ENCODE data around the gene BCDIN3D.

The BCDIN3D gene

GRCh38 chr12:49795654-49796105 is 47.2 kb downstream of the BCDIN3D start:
- no peak for DNase-seq

DNA sequence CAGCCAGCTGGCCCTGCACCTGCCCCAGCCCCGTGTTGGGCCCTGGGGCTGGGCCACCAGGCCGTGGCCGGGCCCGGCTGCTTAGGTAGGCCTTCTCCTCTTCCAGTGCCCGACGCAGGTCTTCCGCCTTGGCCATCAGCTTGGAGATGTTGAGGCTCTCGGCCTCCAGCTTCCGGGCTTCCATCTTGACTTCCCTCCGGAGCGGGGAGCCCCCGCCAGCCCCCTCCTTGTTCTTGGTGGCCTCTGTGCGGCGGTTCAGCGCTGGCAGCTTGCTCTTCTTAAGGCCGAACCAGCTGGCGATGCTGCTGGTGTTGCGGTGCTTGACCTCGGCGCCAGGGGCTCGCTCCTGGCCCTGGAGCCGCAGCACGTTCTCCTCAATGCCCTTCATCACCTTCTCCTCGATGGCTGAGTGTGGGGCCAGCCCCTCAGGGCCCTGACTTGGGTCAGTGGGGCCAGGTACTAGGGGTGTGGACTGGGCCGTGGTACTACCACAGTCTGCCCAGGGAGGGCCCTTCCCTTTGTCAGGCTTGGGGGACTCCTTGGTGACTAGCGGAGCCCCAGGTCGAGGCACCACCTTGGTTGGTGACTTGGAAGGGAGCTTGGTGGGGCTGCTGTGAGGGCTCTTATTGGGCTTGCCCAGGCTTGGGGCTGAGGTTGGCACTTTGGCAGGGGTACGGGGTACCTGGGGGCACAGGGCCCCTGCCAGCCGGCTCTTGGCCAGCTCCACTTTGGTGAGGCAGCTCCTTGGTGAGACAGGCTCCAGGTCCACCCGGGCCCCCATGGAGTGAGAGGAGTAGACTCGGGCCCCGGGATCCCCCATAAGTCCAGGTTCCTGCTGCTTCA is 47.9 kb downstream of the BCDIN3D start:
- no peak for DNase-seq

- DNase-seq, result no peak
Observed at GRCh38 chr12:49794021-49794420, 48.9 kb downstream of the BCDIN3D start.

- no peak for DNase-seq
Observed at GRCh38 chr12:49793620-49794019, 49.3 kb downstream of the BCDIN3D start.

DNA sequence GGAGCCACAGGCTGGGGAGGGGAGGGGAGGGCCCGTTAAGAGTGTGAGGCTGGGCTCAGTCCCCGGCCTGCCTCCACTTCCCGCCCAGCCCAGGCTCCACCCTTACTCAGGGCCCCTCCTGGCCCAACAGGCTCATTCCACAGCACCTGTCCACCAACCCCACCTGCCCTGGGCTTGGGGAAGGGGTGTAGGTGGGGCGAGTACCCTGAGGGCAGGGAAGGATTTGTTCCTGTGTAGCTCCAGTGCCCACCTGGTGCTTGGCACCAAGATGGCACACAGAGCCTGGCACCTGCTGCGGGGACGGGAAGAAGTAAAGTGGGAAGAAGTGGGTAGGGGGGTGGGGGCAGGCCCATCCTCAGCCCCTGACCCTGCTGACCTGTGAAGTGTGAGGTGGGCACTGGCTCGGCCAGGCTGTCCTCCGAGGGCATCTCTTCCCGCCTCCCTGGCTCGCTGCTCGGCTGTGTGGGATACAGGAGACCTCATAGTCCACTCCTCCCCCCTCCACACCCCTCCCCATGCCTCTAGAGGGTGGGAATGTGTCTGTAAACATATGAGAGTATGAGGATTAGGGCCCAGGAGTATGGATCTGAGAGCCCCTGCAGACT is 49.8 kb downstream of the BCDIN3D start:
- DNase-seq, result no peak

DNA sequence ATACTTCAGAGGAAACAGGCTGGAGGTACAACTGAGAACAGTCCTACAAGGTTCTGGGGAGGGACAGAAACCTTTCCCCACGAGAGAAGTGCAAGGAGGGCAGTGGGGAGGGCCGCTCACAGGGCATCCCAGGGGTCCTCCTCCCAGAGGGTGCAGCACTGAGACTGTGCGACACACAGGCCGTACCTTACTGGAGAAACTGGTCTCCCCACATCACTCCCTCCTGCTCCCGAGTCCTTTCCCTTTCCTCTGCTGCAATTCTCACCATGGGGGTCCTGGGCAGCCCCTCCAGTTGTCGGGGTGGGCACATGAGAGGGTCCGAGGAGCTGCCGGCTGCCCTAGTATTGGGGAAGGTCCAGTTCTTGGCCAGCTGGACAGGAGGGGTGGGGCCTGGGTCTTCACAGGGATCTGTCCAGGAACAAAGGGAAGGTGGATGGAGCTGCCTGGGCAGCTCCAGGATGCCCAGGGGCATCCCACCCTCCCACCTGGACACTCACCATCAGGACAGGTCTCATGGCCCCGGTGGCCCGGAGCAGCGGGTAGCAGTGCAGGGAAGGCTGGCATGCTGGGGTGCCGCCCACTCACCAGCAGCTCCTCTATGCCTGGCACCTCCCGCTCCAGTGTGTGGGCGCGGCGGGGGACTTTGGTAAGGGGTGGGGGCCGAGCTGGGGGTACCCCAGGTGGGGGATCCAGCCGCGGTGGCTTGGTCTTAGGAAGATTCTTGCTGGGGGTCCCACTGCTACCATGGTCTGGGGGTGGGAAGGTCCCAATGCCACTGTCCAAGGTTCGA is 50.5 kb downstream of the BCDIN3D start:
- no peak for DNase-seq

DNA sequence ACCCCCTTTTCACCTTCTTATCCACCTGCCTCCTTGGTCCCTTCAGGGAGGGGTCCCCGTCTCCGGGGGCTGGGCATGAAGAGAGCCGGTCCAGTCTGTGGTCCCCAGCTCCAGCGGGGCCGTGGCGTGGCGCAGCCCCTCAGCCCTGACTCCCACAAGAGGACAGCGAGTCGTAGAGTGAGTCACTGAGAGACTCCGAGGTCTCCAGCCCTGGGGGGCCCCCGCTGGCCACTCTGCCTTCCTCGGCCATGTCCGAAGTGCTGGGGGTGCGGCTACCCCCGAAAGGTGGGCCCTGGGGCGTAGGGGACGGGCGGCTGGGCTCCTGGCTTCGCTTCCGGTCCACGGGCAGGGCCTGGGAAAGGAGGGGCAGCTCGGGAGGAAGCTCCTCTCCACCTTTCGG is 51.2 kb downstream of the BCDIN3D start:
- no peak for DNase-seq

DNA sequence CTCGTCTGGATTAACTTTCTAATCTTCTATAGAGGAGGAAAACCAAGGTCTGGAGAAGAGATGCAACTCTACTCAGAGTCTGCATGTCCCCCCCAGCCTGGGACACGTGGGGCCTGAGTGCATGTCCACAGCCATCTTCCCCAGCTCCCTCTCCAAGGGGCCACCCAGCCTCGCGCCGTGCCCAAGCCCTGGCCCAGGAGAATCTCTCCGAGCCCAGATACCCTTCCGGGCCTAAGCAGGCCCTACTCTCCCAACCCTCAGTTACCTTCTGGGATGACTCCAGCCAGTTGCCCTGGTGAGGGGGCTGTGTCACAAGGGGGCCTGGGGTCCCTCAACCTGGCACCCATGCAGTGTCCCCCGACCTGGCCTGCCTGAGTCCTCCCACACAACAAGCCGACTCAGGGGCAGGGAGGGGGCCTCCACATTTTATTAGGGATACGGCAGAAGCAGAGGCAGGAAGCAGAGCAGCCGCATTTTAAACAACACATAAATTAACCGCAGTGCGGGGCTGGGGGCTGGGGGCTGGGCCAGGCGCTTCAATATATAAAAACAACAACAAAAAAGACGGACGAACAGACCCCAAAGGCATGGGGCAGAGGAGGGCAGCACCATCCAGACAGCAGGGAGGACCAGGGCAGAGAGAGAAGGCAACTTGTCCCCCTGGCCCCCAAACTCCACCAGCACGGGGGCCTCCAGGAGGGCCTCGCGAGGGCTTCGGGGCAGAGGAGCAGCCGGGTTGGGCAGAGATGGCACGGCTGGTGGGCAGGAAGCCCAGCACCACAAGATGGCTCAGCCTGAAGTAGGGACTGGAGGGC is 52.0 kb downstream of the BCDIN3D start:
- no peak for DNase-seq

DNA sequence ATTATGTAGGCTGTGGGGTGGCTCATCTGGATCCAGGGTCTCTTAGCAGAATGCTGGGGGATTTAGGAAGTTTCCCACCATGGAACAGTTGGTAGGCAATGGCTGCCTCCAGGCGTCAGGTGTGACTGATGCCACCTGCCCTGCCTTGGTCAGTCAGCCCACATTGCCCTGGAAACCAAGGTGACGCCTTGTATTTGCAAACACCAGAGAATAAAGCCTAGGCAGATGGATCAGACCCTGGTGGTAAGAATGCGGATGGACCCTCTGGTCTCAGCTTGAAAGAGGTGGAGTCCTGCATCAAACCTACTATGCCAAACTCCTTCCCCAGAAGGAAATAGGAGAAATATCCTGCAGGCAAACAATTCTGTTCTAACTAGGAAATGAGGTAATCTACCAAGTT is 52.9 kb downstream of the BCDIN3D start:
- DNase-seq, result no peak

- no peak for DNase-seq
Observed at GRCh38 chr12:49787672-49788071, 55.2 kb downstream of the BCDIN3D start.
